ENCODE measurements around the gene ZKSCAN7.

DNA sequence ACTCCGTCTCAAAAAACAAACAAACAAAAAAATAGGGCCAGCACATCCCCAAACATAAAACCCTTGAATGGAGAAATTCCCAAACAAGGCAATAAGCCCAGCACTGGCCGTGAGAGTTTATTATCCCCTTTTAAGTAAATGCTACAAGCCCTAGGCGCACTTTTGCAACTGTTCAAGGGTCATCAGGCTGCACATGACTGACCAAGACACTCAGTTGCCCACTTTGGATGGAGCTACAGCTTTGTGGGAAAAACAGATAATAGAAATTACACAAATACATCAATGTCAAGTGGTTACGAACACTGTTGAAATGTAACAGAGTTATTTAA is 43.8 kb upstream of the ZKSCAN7 start:
- TF ChIP-seq, protein P1, sequence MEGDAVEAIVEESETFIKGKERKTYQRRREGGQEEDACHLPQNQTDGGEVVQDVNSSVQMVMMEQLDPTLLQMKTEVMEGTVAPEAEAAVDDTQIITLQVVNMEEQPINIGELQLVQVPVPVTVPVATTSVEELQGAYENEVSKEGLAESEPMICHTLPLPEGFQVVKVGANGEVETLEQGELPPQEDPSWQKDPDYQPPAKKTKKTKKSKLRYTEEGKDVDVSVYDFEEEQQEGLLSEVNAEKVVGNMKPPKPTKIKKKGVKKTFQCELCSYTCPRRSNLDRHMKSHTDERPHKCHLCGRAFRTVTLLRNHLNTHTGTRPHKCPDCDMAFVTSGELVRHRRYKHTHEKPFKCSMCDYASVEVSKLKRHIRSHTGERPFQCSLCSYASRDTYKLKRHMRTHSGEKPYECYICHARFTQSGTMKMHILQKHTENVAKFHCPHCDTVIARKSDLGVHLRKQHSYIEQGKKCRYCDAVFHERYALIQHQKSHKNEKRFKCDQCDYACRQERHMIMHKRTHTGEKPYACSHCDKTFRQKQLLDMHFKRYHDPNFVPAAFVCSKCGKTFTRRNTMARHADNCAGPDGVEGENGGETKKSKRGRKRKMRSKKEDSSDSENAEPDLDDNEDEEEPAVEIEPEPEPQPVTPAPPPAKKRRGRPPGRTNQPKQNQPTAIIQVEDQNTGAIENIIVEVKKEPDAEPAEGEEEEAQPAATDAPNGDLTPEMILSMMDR (IDR thresholded peaks at IDR 0.05) = no peak
- no peak for TF ChIP-seq POLR2A (IDR thresholded peaks at IDR 0.05)
- TF ChIP-seq EP300 (IDR thresholded peaks at IDR 0.05) = no peak
- no peak for TF ChIP-seq POLR2AphosphoS5 (IDR thresholded peaks at IDR 0.05)

All from sigmoid colon (tissue), 4 donors.